ENCODE data around the gene DCTD. TPM values are rescaled to one million over a fixed set of nuclear protein-coding genes. Genes with fewer than 3 reads are reported as not detected.

Gene DCTD
- total and polyA plus RNA-seq, 2 of the 13 experiments (the other 11 are each of a cell fraction or from before 2014, with no cell fraction given) = 85.1 to 95.3 TPM

DNA sequence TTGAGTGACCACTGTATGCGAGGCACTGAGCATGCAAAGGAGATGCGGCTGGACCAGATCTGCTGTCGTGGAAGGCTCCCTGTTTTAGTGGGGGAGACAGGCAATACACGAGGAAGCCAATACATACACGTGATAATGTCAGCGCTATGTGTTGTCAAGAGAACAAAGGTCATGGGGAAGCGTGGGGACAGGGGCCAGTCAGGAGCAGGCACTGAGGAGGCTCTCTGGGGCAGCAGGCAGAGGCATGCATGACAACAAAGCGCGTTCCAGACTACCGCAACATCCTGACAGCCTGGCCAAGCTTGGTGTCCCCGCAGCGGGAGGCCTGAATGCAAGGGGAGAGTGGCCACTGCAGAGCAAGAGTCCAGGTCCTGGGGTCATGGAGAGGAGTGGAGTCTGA lies 61.9 kb downstream of the DCTD start (continued):
- TF ChIP-seq NBN (conservative IDR thresholded peaks at IDR 0.05) = no peak
- TF ChIP-seq SIX1 (CRISPR knock-in tag; IDR thresholded peaks at IDR 0.05; ENCODE audit: borderline replicate concordance) = no peak
- no peak for TF ChIP-seq ZBTB40 (IDR thresholded peaks at IDR 0.05)
- TF ChIP-seq ZBTB40 (CRISPR knock-in tag; IDR thresholded peaks at IDR 0.05) = 0 out of 2 replicates have a peak, but pooled peaks have one; percentile 25
- TF ChIP-seq ZNF317 (CRISPR knock-in tag; IDR thresholded peaks at IDR 0.05) = no peak
- 0 out of 2 replicates have a peak, but pooled peaks have one; percentile 51 for TF ChIP-seq TOPORS (CRISPR knock-in tag; IDR thresholded peaks at IDR 0.05)
- peak; percentile 61 for TF ChIP-seq RARA (CRISPR knock-in tag; IDR thresholded peaks at IDR 0.05)
- no peak for TF ChIP-seq EHMT2 (IDR thresholded peaks at IDR 0.05; ENCODE audit: borderline replicate concordance, low read depth, low read length)
- TF ChIP-seq HOMEZ (CRISPR knock-in tag; IDR thresholded peaks at IDR 0.05; ENCODE audit: low read depth) = peak; percentile 57; the same call in 1 of the 2 replicates
- no peak for TF ChIP-seq ZNF17 (CRISPR knock-in tag; IDR thresholded peaks at IDR 0.05)
- peak; percentile 59; the same call in 1 of the 2 replicates for TF ChIP-seq ELF3 (CRISPR knock-in tag; IDR thresholded peaks at IDR 0.05)
- TF ChIP-seq RORA (CRISPR knock-in tag; IDR thresholded peaks at IDR 0.05) = no peak
- TF ChIP-seq TFDP2 (CRISPR knock-in tag; IDR thresholded peaks at IDR 0.05) = peak; percentile 33; the same call in 1 of the 2 replicates
- no peak for TF ChIP-seq ZKSCAN1 (IDR thresholded peaks at IDR 0.05; ENCODE audit: low read length)
- 0 out of 2 replicates have a peak, but pooled peaks have one; percentile 22 for TF ChIP-seq KDM2A (CRISPR knock-in tag; IDR thresholded peaks at IDR 0.05; ENCODE audit: borderline replicate concordance, low read depth)
- TF ChIP-seq PAWR (CRISPR knock-in tag; IDR thresholded peaks at IDR 0.05; ENCODE audit: borderline replicate concordance) = no peak
- TF ChIP-seq, protein P1, sequence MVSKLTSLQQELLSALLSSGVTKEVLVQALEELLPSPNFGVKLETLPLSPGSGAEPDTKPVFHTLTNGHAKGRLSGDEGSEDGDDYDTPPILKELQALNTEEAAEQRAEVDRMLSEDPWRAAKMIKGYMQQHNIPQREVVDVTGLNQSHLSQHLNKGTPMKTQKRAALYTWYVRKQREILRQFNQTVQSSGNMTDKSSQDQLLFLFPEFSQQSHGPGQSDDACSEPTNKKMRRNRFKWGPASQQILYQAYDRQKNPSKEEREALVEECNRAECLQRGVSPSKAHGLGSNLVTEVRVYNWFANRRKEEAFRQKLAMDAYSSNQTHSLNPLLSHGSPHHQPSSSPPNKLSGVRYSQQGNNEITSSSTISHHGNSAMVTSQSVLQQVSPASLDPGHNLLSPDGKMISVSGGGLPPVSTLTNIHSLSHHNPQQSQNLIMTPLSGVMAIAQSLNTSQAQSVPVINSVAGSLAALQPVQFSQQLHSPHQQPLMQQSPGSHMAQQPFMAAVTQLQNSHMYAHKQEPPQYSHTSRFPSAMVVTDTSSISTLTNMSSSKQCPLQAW (CRISPR knock-in tag; IDR thresholded peaks at IDR 0.05) = peak; percentile 66
- TF ChIP-seq ATRX (CRISPR knock-in tag; IDR thresholded peaks at IDR 0.05; ENCODE audit: borderline replicate concordance) = no peak

Measured in HepG2 (cell line).